BE2C (cell line): ENCODE data around the gene JAG1.

Experiments
- DNase-seq: peaks from one replicate; pipeline ENCODE4 v3.0.0-alpha.2; 2020
- H3K27me3 ChIP-seq: fragments of 250-450 bp; sonication (Bioruptor Pico); 2 replicates; pipeline ENCODE4 v1.5.1; 2020; ENCODE audit warnings: mild to moderate bottlenecking
- H3K36me3 ChIP-seq: fragments of 250-450 bp; sonication (Bioruptor Pico); 2 replicates; pipeline ENCODE4 v1.5.1; 2020; ENCODE audit warnings: mild to moderate bottlenecking
- H3K4me1 ChIP-seq: fragments of 250-450 bp; sonication (Bioruptor Pico); 2 replicates; pipeline ENCODE4 v1.5.1; 2020
- H3K4me3 ChIP-seq: 2 replicates; pipeline ENCODE4 v1.5.1; 2011; ENCODE audit warnings: low read depth, low read length
- H3K9me3 ChIP-seq: fragments of 250-450 bp; sonication (Bioruptor Pico); 2 replicates; pipeline ENCODE4 v1.5.1; 2020
- TF ChIP-seq, protein P1 (sequence below): IDR thresholded peaks from 2 replicates; pipeline ENCODE4 v1.5.1; 2012; ENCODE audit warnings: mild to moderate bottlenecking, low read depth, low read length

JAG1 gene

DNA sequence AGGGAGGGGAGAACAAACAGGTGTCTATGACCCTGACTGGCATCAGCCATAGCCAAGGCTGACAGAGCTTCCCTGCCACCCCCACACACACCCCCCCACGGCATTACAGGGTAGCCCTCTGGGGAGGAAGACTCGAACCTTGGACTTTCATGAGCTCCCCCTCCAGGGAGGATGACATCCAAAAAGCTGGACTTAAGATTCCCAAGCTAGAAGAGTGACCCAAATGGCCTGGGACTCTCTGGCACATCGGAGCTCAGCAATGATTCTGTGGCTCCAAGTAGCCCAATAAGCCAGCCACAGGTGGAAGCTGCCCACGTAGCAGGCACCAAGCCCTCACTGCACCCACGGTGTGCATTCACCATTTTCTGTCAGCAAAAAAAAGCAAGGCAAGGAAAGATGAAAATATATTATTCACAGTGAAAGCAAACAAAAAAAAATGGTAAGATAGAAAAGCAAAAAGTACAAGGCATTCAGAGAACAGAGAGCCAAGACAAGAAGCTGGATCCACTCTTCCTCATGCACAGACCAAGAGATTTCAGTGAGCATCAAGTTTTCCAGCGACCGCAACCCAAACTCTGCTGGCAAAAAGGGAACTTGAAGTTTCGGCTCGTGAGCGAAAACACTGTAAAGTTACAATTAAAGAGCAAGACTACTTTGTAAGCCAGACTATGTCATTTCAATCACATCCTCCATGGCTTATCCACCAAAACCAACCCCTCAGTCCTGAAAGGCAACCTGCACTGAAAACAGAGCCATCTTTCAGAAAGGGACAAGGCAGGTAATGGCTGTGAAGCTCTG lies 10.9 kb downstream of the JAG1 start:
- H3K9me3 ChIP-seq, result no peaks in the 10 kb centered on the region
- DNase-seq, result no peak
- H3K4me3 ChIP-seq, result no peak overlapping the region
- TF ChIP-seq, protein P1, sequence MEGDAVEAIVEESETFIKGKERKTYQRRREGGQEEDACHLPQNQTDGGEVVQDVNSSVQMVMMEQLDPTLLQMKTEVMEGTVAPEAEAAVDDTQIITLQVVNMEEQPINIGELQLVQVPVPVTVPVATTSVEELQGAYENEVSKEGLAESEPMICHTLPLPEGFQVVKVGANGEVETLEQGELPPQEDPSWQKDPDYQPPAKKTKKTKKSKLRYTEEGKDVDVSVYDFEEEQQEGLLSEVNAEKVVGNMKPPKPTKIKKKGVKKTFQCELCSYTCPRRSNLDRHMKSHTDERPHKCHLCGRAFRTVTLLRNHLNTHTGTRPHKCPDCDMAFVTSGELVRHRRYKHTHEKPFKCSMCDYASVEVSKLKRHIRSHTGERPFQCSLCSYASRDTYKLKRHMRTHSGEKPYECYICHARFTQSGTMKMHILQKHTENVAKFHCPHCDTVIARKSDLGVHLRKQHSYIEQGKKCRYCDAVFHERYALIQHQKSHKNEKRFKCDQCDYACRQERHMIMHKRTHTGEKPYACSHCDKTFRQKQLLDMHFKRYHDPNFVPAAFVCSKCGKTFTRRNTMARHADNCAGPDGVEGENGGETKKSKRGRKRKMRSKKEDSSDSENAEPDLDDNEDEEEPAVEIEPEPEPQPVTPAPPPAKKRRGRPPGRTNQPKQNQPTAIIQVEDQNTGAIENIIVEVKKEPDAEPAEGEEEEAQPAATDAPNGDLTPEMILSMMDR, result no peak
- no peaks in the 10 kb centered on the region for H3K27me3 ChIP-seq
- no peaks in the 10 kb centered on the region; the same call in 1 of the 2 replicates for H3K4me1 ChIP-seq
- H3K36me3 ChIP-seq, result no peaks in the 10 kb centered on the region

DNA sequence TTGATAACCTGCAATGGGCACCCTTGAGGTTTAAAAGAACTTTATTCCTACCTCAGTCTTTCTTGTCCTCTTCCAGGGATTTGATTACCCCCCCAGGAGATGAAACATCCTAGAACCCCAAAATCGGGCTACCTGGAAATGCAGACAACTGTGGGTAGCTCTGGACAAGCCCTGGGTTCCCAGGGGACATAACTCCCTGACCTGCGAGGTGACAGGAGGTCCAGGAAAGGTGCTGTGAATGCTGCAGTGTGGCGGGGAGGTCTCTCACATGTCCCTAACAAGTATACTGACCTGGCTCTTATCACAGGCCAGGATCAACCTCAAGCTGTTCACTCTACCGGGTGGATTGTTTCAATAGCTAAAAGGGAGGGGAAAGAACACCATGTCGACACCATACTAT lies 11.6 kb downstream of the JAG1 start:
- TF ChIP-seq, protein P1, result no peak
- Histone ChIP-seq H3K27me3 (no peaks in the 10 kb centered on the region), H3K4me1 (no peaks in the 10 kb centered on the region; the same call in 1 of the 2 replicates), H3K4me3 (no peak overlapping the region), H3K9me3 (no peaks in the 10 kb centered on the region), H3K36me3 (no peaks in the 10 kb centered on the region)
- no peak for DNase-seq

DNA sequence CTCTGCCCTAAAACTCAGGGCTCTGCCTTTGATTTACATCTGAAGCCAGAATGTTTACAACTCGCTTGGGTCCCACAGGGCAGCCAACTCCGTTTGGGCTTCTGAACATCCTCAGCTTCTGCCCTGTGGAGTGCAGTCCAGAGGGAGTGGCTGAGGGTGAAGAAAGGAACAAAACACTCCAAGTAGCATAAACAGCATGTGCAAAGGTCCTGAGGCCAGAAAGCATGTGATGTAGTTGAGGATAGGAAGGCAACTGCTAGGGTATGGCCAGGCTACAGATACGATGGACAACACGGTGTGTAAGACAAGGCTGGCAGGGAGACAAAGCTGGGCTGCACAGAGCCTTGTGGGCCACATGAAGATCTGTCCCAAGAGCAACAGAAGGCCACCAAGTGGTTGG lies 12.5 kb downstream of the JAG1 start:
- Histone ChIP-seq H3K4me3 (no peak overlapping the region), H3K36me3 (no peaks in the 10 kb centered on the region), H3K4me1 (no peaks in the 10 kb centered on the region; the same call in 1 of the 2 replicates), H3K27me3 (no peaks in the 10 kb centered on the region), H3K9me3 (no peaks in the 10 kb centered on the region)
- no peak for DNase-seq
- TF ChIP-seq, protein P1, result no peak

DNA sequence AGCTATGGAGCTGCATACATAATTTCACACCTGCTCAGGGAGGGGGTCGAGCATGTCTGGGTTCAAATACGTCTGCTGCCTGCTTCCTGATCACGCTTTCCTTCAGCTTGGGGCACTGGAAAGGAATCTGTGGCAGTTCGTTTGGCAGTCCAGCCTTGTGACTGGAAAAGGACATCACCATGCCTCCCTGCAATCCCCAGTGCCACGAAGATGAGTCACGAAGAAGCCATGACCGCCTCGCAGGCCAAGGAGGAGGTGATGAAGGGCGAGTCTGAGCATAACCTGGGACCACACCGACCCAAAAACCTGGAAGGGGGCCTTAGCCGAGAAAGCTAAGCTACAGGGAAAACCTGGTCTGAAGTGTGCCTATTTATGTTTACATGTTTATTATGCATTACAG lies 13.1 kb downstream of the JAG1 start:
- no peak for DNase-seq
- TF ChIP-seq, protein P1, result no peak
- no peaks in the 10 kb centered on the region for H3K9me3 ChIP-seq
- H3K4me1 ChIP-seq, result no peaks in the 10 kb centered on the region; the same call in 1 of the 2 replicates
- no peaks in the 10 kb centered on the region for H3K27me3 ChIP-seq
- H3K36me3 ChIP-seq, result no peaks in the 10 kb centered on the region
- no peak overlapping the region for H3K4me3 ChIP-seq

DNA sequence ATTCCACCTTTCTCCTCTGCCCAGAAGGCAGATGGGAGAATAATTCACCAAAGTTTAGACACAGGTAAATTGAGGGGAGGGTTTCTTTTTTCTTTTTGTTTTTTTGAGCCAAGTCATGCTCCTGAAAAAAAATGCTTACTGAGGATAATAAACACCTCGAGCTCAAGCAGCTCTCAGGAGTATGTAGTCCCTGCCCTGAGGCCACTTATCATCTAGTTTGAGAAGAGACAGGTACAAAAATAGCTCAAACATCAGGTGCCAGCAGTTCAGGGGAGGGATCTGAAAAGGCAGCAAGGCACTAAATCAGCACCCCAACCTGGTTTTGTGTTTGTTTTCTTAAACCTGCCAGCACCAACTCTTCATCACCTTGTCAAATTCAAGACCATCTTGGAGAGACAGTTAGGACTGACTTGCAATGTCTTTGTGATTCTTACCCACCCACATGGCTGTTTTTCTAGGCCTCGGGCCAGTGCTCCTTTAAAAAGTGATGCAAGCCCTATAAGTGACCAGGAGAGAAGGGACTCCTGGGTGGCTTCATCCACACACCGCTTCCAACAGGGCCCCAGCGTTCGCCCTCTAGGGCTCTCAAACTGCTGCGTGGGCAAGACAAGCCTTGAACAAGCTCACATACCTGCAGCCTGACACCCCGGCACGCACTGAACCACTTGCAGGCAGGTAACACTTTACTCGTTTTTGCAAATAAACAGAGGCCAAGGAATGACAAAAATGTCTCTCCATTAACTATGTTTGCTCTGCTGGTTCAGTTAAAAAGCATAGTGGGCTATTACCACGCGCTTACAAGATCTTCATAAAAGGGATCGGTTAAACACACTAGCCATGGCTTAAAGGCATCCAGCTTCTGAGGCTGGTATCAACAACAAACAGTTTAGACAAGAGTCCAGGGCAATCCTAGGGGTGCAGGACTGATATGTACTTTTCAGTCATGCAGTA lies 13.9 kb downstream of the JAG1 start:
- TF ChIP-seq, protein P1, result no peak
- Histone ChIP-seq H3K36me3 (no peaks in the 10 kb centered on the region), H3K27me3 (no peaks in the 10 kb centered on the region), H3K4me3 (no peak overlapping the region), H3K9me3 (no peaks in the 10 kb centered on the region), H3K4me1 (peaks cover 4% of the 10 kb centered on the region)
- DNase-seq, result no peak
